ENCODE data around the gene ANKZF1.

Gene ANKZF1

GRCh38 chr2:219247678-219248642 lies 18.4 kb downstream of the ANKZF1 start:
- no peaks in the 10 kb centered on the region for H3K9me3 ChIP-seq (ENCODE audit: control insufficient read depth, low read length)
- peaks cover 5% of the 10 kb centered on the region for H3K36me3 ChIP-seq (ENCODE audit: control insufficient read depth, insufficient read depth, low read length)
- no peak overlapping the region for H3K27ac ChIP-seq (ENCODE audit: insufficient read depth, low read depth, low read length, poor library complexity, severe bottlenecking)
- peaks cover 15% of the 10 kb centered on the region for H3K4me1 ChIP-seq (ENCODE audit: control insufficient read depth, insufficient read depth, low read length)
- 91 to 93% methylated on average over 17 of the region's 17 CpGs for WGBS, 2 experiments
- no peak overlapping the region for H3K4me3 ChIP-seq (ENCODE audit: insufficient read depth, low read depth, low read length)
- H3K27me3 ChIP-seq (ENCODE audit: control insufficient read depth, insufficient read depth, low read length, poor library complexity, severe bottlenecking), result peaks cover 22% of the 10 kb centered on the region

DNA sequence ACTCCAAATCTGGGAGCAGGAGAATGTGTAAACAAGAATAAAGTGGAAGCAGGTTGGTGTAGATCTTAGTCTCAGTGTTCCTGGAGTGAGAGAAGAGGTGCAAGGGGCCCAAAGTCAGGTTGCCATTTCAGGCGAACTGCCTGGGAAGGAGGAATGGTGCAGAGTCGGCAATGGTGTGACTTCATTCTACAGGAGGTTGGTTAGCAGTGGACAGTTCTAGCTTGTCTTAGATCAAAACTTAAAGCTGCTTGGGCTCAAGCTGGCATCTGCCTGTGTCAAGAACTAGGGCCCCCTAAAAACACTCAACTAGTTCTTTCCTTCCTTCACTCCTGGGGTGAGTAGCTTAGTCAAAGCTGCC lies 19.2 kb downstream of the ANKZF1 start:
- WGBS, 2 experiments, result 89 to 97% methylated on average over 2 of the region's 2 CpGs
- H3K27me3 ChIP-seq (ENCODE audit: control insufficient read depth, insufficient read depth, low read length, poor library complexity, severe bottlenecking), result peaks cover 30% of the 10 kb centered on the region
- H3K4me1 ChIP-seq (ENCODE audit: control insufficient read depth, insufficient read depth, low read length), result peaks cover 23% of the 10 kb centered on the region

GRCh38 chr2:219249203-219249980 lies 19.8 kb downstream of the ANKZF1 start:
- peaks cover 23% of the 10 kb centered on the region for H3K4me1 ChIP-seq (ENCODE audit: control insufficient read depth, insufficient read depth, low read length)
- peaks cover 36% of the 10 kb centered on the region for H3K27me3 ChIP-seq (ENCODE audit: control insufficient read depth, insufficient read depth, low read length, poor library complexity, severe bottlenecking)
- no peaks in the 10 kb centered on the region for H3K9me3 ChIP-seq (ENCODE audit: control insufficient read depth, low read length)
- no peak overlapping the region for H3K27ac ChIP-seq (ENCODE audit: insufficient read depth, low read depth, low read length, poor library complexity, severe bottlenecking)
- WGBS, 2 experiments, result 65 to 72% methylated on average over 7 of the region's 7 CpGs
- H3K36me3 ChIP-seq (ENCODE audit: control insufficient read depth, insufficient read depth, low read length), result peaks cover 5% of the 10 kb centered on the region
- H3K4me3 ChIP-seq (ENCODE audit: insufficient read depth, low read depth, low read length), result no peak overlapping the region

More for the DNA sequence above, 19.2 kb downstream of the ANKZF1 start:
- no peak overlapping the region for H3K27ac ChIP-seq (ENCODE audit: insufficient read depth, low read depth, low read length, poor library complexity, severe bottlenecking)
- no peak overlapping the region for H3K4me3 ChIP-seq (ENCODE audit: insufficient read depth, low read depth, low read length)
- H3K36me3 ChIP-seq (ENCODE audit: control insufficient read depth, insufficient read depth, low read length), result peaks cover 5% of the 10 kb centered on the region
- H3K9me3 ChIP-seq (ENCODE audit: control insufficient read depth, low read length), result no peaks in the 10 kb centered on the region

DNA sequence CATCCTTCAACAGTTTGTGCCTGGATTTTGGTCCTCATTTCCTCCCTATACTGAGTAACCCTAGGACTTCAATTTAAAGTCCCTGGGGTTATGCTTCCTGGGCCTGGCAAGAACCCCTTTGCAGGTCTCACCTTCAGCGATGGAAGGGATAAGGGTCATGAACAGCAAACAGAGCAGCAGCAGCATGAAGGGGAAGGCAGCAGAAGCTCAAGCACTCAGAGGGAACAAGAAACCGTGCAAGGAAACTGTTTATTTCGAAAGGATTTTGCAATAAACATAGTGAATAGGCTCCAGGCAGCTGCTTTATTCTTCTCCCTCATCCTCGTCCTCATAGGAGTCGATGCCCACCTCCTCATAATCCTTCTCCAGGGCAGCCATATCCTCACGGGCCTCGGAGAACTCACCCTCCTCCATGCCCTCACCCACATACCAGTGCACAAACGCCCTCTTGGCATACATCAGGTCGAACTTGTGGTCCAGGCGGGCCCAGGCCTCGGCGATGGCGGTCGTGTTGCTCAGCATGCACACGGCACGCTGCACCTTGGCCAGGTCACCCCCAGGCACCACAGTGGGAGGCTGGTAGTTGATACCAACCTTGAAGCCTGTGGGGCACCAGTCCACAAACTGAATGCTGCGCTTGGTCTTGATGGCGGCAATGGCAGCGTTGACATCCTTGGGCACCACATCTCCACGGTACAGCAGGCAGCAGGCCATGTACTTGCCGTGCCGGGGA lies 20.6 kb downstream of the ANKZF1 start:
- H3K27me3 ChIP-seq (ENCODE audit: control insufficient read depth, insufficient read depth, low read length, poor library complexity, severe bottlenecking), result peaks cover 44% of the 10 kb centered on the region
- H3K9me3 ChIP-seq (ENCODE audit: control insufficient read depth, low read length), result no peaks in the 10 kb centered on the region
- no peak overlapping the region for H3K4me3 ChIP-seq (ENCODE audit: insufficient read depth, low read depth, low read length)
- 92 to 93% methylated on average over 22 of the region's 22 CpGs for WGBS, 2 experiments
- H3K4me1 ChIP-seq (ENCODE audit: control insufficient read depth, insufficient read depth, low read length), result peaks cover 23% of the 10 kb centered on the region
- peaks cover 5% of the 10 kb centered on the region for H3K36me3 ChIP-seq (ENCODE audit: control insufficient read depth, insufficient read depth, low read length)
- no peak overlapping the region for H3K27ac ChIP-seq (ENCODE audit: insufficient read depth, low read depth, low read length, poor library complexity, severe bottlenecking)

DNA sequence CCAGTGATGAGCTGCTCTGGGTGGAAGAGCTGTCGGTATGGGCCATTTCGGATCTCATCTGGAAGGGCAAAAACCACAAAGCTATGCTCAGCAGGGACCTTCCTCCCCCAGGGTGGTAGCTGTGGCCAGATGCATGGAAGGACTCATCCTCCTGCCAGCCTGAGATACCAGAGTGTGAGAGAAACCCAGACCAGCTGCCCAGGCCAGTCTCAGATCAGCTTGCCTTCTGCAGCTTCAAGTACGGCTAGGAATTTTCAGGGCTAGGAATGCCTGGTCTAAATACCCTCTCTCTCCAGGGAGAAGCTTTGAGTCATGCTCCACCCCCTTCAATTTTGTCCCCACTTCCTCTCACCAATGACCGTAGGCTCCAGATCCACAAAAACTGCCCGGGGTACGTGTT lies 22.1 kb downstream of the ANKZF1 start:
- Histone ChIP-seq H3K27ac (ENCODE audit: insufficient read depth, low read depth, low read length, poor library complexity, severe bottlenecking) (no peak overlapping the region), H3K27me3 (ENCODE audit: control insufficient read depth, insufficient read depth, low read length, poor library complexity, severe bottlenecking) (peaks cover 59% of the 10 kb centered on the region), H3K9me3 (ENCODE audit: control insufficient read depth, low read length) (no peaks in the 10 kb centered on the region), H3K36me3 (ENCODE audit: control insufficient read depth, insufficient read depth, low read length) (peaks cover 5% of the 10 kb centered on the region), H3K4me3 (ENCODE audit: insufficient read depth, low read depth, low read length) (no peak overlapping the region), H3K4me1 (ENCODE audit: control insufficient read depth, insufficient read depth, low read length) (peaks cover 14% of the 10 kb centered on the region)
- WGBS, 2 experiments, result 84 to 86% methylated on average over 6 of the region's 6 CpGs

DNA sequence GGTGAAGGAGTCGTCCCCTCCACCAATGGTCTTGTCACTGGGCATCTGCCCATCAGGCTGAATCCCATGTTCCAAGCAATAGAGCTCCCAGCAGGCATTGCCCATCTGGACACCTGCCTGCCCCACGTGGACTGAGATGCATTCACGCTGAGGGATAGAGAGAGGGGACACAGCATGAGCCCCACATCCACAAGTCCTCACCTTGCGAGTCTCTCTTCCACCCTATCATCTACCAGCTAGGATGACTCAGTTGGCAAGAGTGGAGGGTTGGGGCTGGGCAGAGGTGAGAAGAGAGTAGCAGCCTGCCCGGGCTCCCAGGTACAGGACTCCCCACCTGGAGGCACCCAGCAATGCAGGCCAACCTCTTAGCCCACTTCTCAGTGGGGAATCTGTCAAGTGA lies 22.5 kb downstream of the ANKZF1 start:
- H3K4me3 ChIP-seq (ENCODE audit: insufficient read depth, low read depth, low read length), result no peak overlapping the region
- no peak overlapping the region for H3K27ac ChIP-seq (ENCODE audit: insufficient read depth, low read depth, low read length, poor library complexity, severe bottlenecking)
- 60 to 62% methylated on average over 4 to 5 of the region's 5 CpGs for WGBS, 2 experiments
- no peaks in the 10 kb centered on the region for H3K9me3 ChIP-seq (ENCODE audit: control insufficient read depth, low read length)
- H3K36me3 ChIP-seq (ENCODE audit: control insufficient read depth, insufficient read depth, low read length), result peaks cover 2% of the 10 kb centered on the region
- H3K4me1 ChIP-seq (ENCODE audit: control insufficient read depth, insufficient read depth, low read length), result peaks cover 14% of the 10 kb centered on the region
- peaks cover 62% of the 10 kb centered on the region for H3K27me3 ChIP-seq (ENCODE audit: control insufficient read depth, insufficient read depth, low read length, poor library complexity, severe bottlenecking)

- 7% methylated on average over 9 of the region's 9 CpGs for WGBS, 2 experiments
- Histone ChIP-seq H3K27me3 (ENCODE audit: control insufficient read depth, insufficient read depth, low read length, poor library complexity, severe bottlenecking) (peaks cover 62% of the 10 kb centered on the region), H3K27ac (ENCODE audit: insufficient read depth, low read depth, low read length, poor library complexity, severe bottlenecking) (no peak overlapping the region), H3K9me3 (ENCODE audit: control insufficient read depth, low read length) (no peaks in the 10 kb centered on the region), H3K4me3 (ENCODE audit: insufficient read depth, low read depth, low read length) (no peak overlapping the region), H3K4me1 (ENCODE audit: control insufficient read depth, insufficient read depth, low read length) (peaks cover 14% of the 10 kb centered on the region), H3K36me3 (ENCODE audit: control insufficient read depth, insufficient read depth, low read length) (no peaks in the 10 kb centered on the region)
These were observed 22.9 kb downstream of the ANKZF1 start for GRCh38 chr2:219252570-219252899.

- peaks cover 62% of the 10 kb centered on the region for H3K27me3 ChIP-seq (ENCODE audit: control insufficient read depth, insufficient read depth, low read length, poor library complexity, severe bottlenecking)
These were observed 23.5 kb downstream of the ANKZF1 start, which contains the start of gene TUBA4B for GRCh38 chr2:219252900-219253752. TSS of gene TUBA4B (plus strand) at chr2:219253243. CDS start at chr2:219253408, 165 bp downstream.

DNA sequence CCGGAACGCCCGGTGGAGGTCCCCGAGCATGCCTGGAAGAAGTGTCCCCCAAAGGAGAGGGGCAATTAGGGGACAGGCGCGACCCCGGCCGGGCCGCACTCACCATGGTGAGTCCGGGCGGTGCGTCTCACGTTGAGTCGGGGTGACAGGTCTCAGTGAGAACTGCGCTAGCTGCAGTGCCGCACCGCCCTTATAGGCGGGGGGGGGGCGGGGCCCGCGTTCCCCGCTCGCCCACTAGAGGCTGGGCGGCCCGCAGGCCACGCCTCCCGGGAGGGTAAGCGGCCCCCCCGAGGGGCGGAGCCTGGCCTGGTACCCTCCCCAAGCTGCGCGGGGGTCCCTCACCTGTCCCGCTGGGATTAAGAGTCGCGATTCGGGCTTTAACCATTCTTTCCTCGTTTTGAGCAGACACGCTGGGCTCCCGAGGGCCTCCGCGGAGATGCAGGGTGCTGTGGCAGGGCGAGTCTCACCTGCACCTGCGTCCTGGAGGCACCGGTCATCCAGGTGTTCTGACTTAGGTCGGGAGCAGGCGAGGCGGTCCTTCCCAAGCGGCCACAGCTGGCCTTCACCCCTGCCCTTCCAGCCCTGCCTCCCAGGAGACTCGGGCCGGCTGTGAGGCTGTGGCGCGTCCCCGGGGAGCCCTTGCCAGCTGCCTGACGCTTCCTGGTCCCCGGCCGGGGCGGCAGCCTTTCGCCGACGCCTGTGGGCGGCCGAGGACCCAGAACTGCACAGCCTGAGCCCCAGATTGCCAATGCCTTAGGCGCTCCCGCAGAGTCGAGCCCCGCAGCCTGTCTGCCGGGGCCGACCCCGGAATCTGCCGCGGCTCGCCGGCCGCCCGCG lies 24.4 kb downstream of the ANKZF1 start, which contains the start of gene TUBA4A:
Gene TUBA4A (minus strand): TSS at position 166 of the 837 bp plus-strand sequence. CDS start 60 bp downstream, at position 106.
- WGBS, 2 experiments, result 1 to 2% methylated on average over 76 of the region's 76 CpGs
- peaks cover 14% of the 10 kb centered on the region for H3K4me1 ChIP-seq (ENCODE audit: control insufficient read depth, insufficient read depth, low read length)
- peaks cover 66% of the 10 kb centered on the region for H3K27me3 ChIP-seq (ENCODE audit: control insufficient read depth, insufficient read depth, low read length, poor library complexity, severe bottlenecking)
- H3K4me3 ChIP-seq (ENCODE audit: insufficient read depth, low read depth, low read length), result peak within 1 kb of the TSS; percentile 20
- no peaks in the 10 kb centered on the region for H3K36me3 ChIP-seq (ENCODE audit: control insufficient read depth, insufficient read depth, low read length)
- no peak within 1 kb of the TSS for H3K27ac ChIP-seq (ENCODE audit: insufficient read depth, low read depth, low read length, poor library complexity, severe bottlenecking)
- no peaks in the 10 kb centered on the region for H3K9me3 ChIP-seq (ENCODE audit: control insufficient read depth, low read length)

More at GRCh38 chr2:219252900-219253752, 23.5 kb downstream of the ANKZF1 start, which contains the start of gene TUBA4B:
- no peaks in the 10 kb centered on the region for H3K9me3 ChIP-seq (ENCODE audit: control insufficient read depth, low read length)
- peak within 1 kb of the TSS; percentile 20 for H3K4me3 ChIP-seq (ENCODE audit: insufficient read depth, low read depth, low read length)
- H3K36me3 ChIP-seq (ENCODE audit: control insufficient read depth, insufficient read depth, low read length), result no peaks in the 10 kb centered on the region
- WGBS, 2 experiments, result 1 to 2% methylated on average over 49 of the region's 49 CpGs
- H3K27ac ChIP-seq (ENCODE audit: insufficient read depth, low read depth, low read length, poor library complexity, severe bottlenecking), result no peak within 1 kb of the TSS
- H3K4me1 ChIP-seq (ENCODE audit: control insufficient read depth, insufficient read depth, low read length), result peaks cover 14% of the 10 kb centered on the region
